SU-DHL-6 (cell line): ENCODE data around the gene LIMCH1.
"Not testable (repeated sequence)": the region's sequence is repeated elsewhere in the genome, so short reads cannot be mapped to it uniquely, and the experiment has no call there.

ENCODE experiments used
- H2AFZ ChIP-seq: fragments of 200-600 bp; sonication (generic); 2 replicates; pipeline ENCODE4 v1.6.1; 2014; ENCODE audit warnings: low read depth, mild to moderate bottlenecking, moderate library complexity, mixed read lengths, antibody characterized with exemption, low read length; ENCODE audit not compliant: severe bottlenecking
- H3F3A ChIP-seq: fragments of 200-600 bp; shearing (Covaris generic); 2 replicates; pipeline ENCODE4 v1.6.0; 2016; ENCODE audit warnings: antibody characterized with exemption, mild to moderate bottlenecking; ENCODE audit not compliant: insufficient read depth
- H3K27ac ChIP-seq: fragments of 200-600 bp; sonication (generic); 2 replicates; pipeline ENCODE4 v1.5.1; 2016; ENCODE audit warnings: low read depth, mild to moderate bottlenecking, low read length, moderate library complexity, mixed read lengths
- H3K27me3 ChIP-seq: fragments of 200-600 bp; sonication (generic), shearing (Covaris generic); 2 replicates; pipeline ENCODE4 v1.6.0; 2014; ENCODE audit warnings: mild to moderate bottlenecking, low read length
- H3K36me3 ChIP-seq: fragments of 200-600 bp; sonication (generic); 2 replicates; pipeline ENCODE4 v1.6.1; 2014; ENCODE audit warnings: mild to moderate bottlenecking, low read length, mixed read lengths
- H3K4me2 ChIP-seq: fragments of 300-600, 200-600 bp; shearing (Covaris generic), sonication (generic); 2 replicates; pipeline ENCODE4 v1.6.0; 2014; ENCODE audit warnings: low read length, low read depth, mild to moderate bottlenecking; ENCODE audit not compliant: poor library complexity, severe bottlenecking
- H3K4me3 ChIP-seq: fragments of 200-600 bp; sonication (generic); 2 replicates; pipeline ENCODE4 v1.5.1; 2014; ENCODE audit warnings: antibody characterized with exemption, low read length, mild to moderate bottlenecking, mixed read lengths; ENCODE audit not compliant: insufficient read depth, poor library complexity, severe bottlenecking
- H3K79me2 ChIP-seq: fragments of 200-600 bp; sonication (generic); 2 replicates; pipeline ENCODE4 v1.6.1; 2014; ENCODE audit warnings: mild to moderate bottlenecking, low read length, moderate library complexity; ENCODE audit not compliant: insufficient read depth
- H3K9ac ChIP-seq: fragments of 200-600 bp; sonication (generic); 2 replicates; pipeline ENCODE4 v1.7.0; 2014; ENCODE audit warnings: mild to moderate bottlenecking, low read length
- H3K9me2 ChIP-seq: fragments of 200-600 bp; sonication (generic); replicated peaks from 2 replicates; pipeline ENCODE4 v1.6.1; 2014; ENCODE audit warnings: low read length; ENCODE audit not compliant: insufficient read depth
- H3K9me3 ChIP-seq: fragments of 200-600 bp; sonication (generic); 2 replicates; pipeline ENCODE4 v1.6.1; 2014; ENCODE audit warnings: low read length, mixed read lengths; ENCODE audit not compliant: insufficient read depth
- H4K20me1 ChIP-seq: fragments of 200-600 bp; sonication (generic); 2 replicates; pipeline ENCODE4 v1.6.1; 2014; ENCODE audit warnings: low read depth, mild to moderate bottlenecking, antibody characterized with exemption, low read length, moderate library complexity, mixed read lengths
- CTCF ChIP-seq: fragments of 200-600 bp; sonication (generic); IDR thresholded peaks from one replicate; pipeline ENCODE4 v1.5.1; 2017; ENCODE audit warnings: antibody characterized with exemption, mild to moderate bottlenecking, low read length, moderate library complexity; ENCODE audit not compliant: insufficient read depth, poor library complexity, severe bottlenecking
- EZH2phosphoT487 ChIP-seq: fragments of 200-600 bp; sonication (generic), shearing (Covaris generic); conservative IDR thresholded peaks from 2 replicates; pipeline ENCODE4 v1.6.1; 2018; ENCODE audit warnings: mild to moderate bottlenecking, antibody characterized with exemption, low read length, moderate library complexity, mixed read lengths

Gene LIMCH1

GRCh38 chr4:41639291-41639690 is 101.3 kb downstream of the LIMCH1 start:
- TF ChIP-seq EZH2phosphoT487 (no peak), CTCF (no peak)
- Histone ChIP-seq H3K9me3 (no peaks in the 10 kb centered on the region), H3K4me2 (no peak overlapping the region), H3K9ac (no peak overlapping the region), H2AFZ (no peak overlapping the region), H3F3A (no peaks in the 10 kb centered on the region), H3K9me2 (no peaks in the 10 kb centered on the region), H3K36me3 (no peaks in the 10 kb centered on the region), H3K27me3 (no peaks in the 10 kb centered on the region), H3K4me3 (no peak overlapping the region), H4K20me1 (no peaks in the 10 kb centered on the region), H3K79me2 (no peaks in the 10 kb centered on the region), H3K27ac (no peak overlapping the region)

GRCh38 chr4:41640906-41641305 is 102.9 kb downstream of the LIMCH1 start:
- Histone ChIP-seq H4K20me1 (no peaks in the 10 kb centered on the region), H3K9me3 (no peaks in the 10 kb centered on the region), H3K4me3 (no peak overlapping the region), H3K27ac (no peak overlapping the region), H3K4me2 (no peak overlapping the region), H3K36me3 (no peaks in the 10 kb centered on the region), H3K27me3 (no peaks in the 10 kb centered on the region), H3K9me2 (no peaks in the 10 kb centered on the region), H2AFZ (no peak overlapping the region), H3F3A (no peaks in the 10 kb centered on the region), H3K9ac (no peak overlapping the region), H3K79me2 (no peaks in the 10 kb centered on the region)
- TF ChIP-seq CTCF (no peak), EZH2phosphoT487 (no peak)

- H3K9ac ChIP-seq, H3K27me3 ChIP-seq, H3K4me2 ChIP-seq, H3K9me3 ChIP-seq, H3K36me3 ChIP-seq, H3K4me3 ChIP-seq, H3K27ac ChIP-seq, H2AFZ ChIP-seq, H4K20me1 ChIP-seq, H3K79me2 ChIP-seq, H3F3A ChIP-seq, H3K9me2 ChIP-seq: not testable (repeated sequence)
Measured at GRCh38 chr4:41642746-41643145, 104.8 kb downstream of the LIMCH1 start.

GRCh38 chr4:41643331-41643730 is 105.4 kb downstream of the LIMCH1 start:
- Histone ChIP-seq H3F3A (no peaks in the 10 kb centered on the region), H3K27me3 (no peaks in the 10 kb centered on the region), H3K27ac (no peak overlapping the region), H2AFZ (no peak overlapping the region), H3K9ac (no peak overlapping the region), H3K9me3 (no peaks in the 10 kb centered on the region), H3K9me2 (no peaks in the 10 kb centered on the region), H3K36me3 (no peaks in the 10 kb centered on the region), H3K79me2 (no peaks in the 10 kb centered on the region), H3K4me2 (no peak overlapping the region), H4K20me1 (no peaks in the 10 kb centered on the region), H3K4me3 (no peak overlapping the region)
- TF ChIP-seq CTCF = no peak
- TF ChIP-seq EZH2phosphoT487 = no peak
